Bronchial epithelial cell (primary cell): Measurements from ENCODE around the gene JARID2. TPM values are rescaled to one million over a fixed set of nuclear protein-coding genes. Genes with fewer than 3 reads are reported as not detected.
"Not testable (repeated sequence)": the region's sequence is repeated elsewhere in the genome, so short reads cannot be mapped to it uniquely, and the experiment has no call there.

ENCODE experiments used
- DNase-seq: peaks from one replicate; pipeline ENCODE4 v3.0.0-alpha.2; 2010; ENCODE audit warnings: low read depth
- FAIRE-seq: peaks from 2 replicates; lab custom pipeline; 2011; peaks lifted over from hg19 to GRCh38; lab: Jason Lieb, UNC
- H3K27me3 ChIP-seq: 2 replicates; pipeline ENCODE4 v1.5.1; 2011; ENCODE audit warnings: low read length; ENCODE audit not compliant: control insufficient read depth, insufficient read depth
- H3K36me3 ChIP-seq: 2 replicates; pipeline ENCODE4 v1.5.1; 2011; ENCODE audit warnings: low read length; ENCODE audit not compliant: control insufficient read depth, insufficient read depth
- H3K4me3 ChIP-seq: 2 replicates; pipeline ENCODE4 v1.5.1; 2011; ENCODE audit warnings: mild to moderate bottlenecking, low read depth, low read length, control low read depth
- total RNA-seq: library from RNA; depleted of rRNA; stranded (reverse); fragments of >200 nt; gene quantifications from 2 replicates; pipeline ENCODE4 v1.2.1, GENCODE V29; 2014
- TF ChIP-seq, protein P1 (sequence below): IDR thresholded peaks from 2 replicates; pipeline ENCODE4 v1.5.1; 2011; ENCODE audit warnings: mild to moderate bottlenecking, moderate library complexity, low read length, control low read depth, inconsistent platforms; ENCODE audit not compliant: insufficient read depth, severe bottlenecking

The JARID2 gene
- total RNA-seq, 1 donor from 2014 or later: 29.2 TPM

DNA sequence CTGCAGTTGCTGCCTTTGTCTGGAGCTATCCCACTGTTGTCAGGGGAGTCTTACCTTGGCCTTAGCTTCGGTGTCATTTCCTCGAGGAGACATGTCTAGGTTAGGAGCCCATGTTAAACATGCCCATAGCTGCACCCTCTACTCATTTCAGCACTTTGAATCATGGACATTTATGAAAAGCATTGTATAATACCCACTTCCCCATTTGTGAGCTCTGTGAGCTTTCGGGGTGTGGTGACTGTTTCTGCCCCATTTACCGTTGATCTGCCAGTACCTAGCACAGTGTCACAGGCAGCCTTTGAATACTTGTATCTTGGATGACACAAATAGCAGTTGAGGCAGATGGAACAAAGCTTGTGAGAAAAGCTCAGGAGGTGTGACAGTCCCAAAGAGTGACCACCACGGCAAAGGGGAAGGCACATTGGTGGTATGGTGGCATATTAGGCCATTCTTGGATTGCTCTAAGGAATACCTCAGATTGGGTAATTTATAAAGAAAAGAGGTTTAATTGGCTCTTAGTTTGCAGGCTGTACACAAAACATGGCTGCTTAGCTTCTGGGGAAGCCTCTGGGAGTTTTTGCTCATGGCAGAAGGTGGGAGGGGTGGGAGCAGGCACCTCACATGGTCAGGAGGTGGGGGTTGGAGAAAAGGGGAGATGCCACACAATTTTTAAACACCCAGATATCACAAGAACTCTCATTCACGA is 42.0 kb downstream of the JARID2 start:
- no peak for FAIRE-seq
- TF ChIP-seq, protein P1, sequence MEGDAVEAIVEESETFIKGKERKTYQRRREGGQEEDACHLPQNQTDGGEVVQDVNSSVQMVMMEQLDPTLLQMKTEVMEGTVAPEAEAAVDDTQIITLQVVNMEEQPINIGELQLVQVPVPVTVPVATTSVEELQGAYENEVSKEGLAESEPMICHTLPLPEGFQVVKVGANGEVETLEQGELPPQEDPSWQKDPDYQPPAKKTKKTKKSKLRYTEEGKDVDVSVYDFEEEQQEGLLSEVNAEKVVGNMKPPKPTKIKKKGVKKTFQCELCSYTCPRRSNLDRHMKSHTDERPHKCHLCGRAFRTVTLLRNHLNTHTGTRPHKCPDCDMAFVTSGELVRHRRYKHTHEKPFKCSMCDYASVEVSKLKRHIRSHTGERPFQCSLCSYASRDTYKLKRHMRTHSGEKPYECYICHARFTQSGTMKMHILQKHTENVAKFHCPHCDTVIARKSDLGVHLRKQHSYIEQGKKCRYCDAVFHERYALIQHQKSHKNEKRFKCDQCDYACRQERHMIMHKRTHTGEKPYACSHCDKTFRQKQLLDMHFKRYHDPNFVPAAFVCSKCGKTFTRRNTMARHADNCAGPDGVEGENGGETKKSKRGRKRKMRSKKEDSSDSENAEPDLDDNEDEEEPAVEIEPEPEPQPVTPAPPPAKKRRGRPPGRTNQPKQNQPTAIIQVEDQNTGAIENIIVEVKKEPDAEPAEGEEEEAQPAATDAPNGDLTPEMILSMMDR: no peak
- no peaks in the 10 kb centered on the region for H3K27me3 ChIP-seq

DNA sequence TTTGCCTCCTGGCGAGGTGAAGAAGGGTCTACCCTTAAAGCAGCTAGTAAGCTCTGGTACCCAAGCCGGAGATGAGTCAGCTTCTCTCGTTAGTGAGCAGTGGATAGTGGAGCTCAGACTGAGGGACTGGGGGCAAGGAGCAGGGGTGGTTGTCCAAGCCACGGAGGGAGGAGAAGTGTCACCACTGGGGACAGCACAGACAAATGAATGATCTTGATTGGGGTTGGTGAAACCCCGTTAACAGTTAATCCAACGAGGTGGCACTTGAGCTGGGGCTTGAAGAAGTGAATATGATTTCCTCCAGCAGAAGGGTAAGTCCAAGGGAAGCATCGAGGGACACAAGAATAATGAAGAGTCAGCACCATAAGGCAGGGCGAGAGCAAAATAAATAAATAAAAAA is 43.0 kb downstream of the JARID2 start:
- no peaks in the 10 kb centered on the region for H3K36me3 ChIP-seq
- H3K27me3 ChIP-seq: no peaks in the 10 kb centered on the region
- DNase-seq (no peak), FAIRE-seq (no peak)
- TF ChIP-seq, protein P1: no peak
- no peak overlapping the region for H3K4me3 ChIP-seq

More for the DNA sequence above, 42.0 kb downstream of the JARID2 start:
- no peak for DNase-seq
- no peaks in the 10 kb centered on the region for H3K36me3 ChIP-seq
- no peak overlapping the region for H3K4me3 ChIP-seq

DNA sequence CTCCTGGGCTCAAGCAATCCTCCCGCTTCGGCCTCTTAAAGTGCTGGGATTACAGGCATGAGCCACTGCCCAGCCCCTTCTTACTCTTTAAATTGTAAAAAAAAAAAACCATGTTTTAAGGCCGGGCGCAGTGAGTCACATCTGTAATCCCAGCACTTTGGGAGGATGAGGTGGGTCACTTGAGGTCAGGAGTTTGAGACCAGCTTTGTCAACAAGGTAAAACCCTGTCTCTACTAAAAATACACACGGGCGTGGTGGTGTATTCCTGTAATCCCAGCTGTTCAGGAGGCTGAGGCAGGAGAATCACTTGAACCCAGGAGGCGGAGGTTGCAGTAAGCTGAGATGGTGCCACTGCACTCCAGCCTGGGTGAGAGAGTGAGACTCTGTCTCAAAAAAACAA is 43.6 kb downstream of the JARID2 start:
- peak; percentile 27 for DNase-seq
- not testable (repeated sequence) for FAIRE-seq, H3K36me3 ChIP-seq, H3K4me3 ChIP-seq, H3K27me3 ChIP-seq

DNA sequence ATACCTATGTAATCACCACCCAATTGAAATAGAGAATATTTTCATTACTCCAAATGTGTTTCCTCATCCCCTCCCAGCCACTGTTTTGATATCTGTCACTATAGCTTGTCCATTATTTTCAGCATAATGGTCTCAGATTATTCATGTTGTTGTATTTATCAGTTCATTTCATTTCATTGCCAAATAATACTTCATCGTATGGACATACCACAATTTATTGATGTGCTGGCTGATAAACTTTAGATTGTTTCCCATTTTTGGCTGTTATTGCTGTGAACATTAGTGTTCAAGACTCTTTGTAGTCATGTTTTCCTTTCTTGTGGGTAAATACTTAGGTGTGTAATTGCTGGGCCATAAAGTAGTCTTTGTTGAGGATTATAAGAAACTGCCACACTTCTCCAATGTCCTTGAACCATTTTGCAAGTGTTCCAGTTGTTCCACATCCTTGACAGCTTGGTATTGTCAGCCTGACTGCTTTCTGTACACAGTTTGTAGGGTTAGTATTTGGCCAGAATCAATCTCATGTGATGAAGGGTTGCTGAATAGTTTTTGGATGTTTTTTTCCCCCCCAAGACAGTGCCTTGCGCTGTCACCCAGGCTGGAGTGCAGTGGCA is 44.3 kb downstream of the JARID2 start:
- Histone ChIP-seq H3K36me3 (no peaks in the 10 kb centered on the region), H3K27me3 (no peaks in the 10 kb centered on the region), H3K4me3 (no peak overlapping the region)
- DNase-seq (no peak), FAIRE-seq (no peak)
- TF ChIP-seq, protein P1: no peak

DNA sequence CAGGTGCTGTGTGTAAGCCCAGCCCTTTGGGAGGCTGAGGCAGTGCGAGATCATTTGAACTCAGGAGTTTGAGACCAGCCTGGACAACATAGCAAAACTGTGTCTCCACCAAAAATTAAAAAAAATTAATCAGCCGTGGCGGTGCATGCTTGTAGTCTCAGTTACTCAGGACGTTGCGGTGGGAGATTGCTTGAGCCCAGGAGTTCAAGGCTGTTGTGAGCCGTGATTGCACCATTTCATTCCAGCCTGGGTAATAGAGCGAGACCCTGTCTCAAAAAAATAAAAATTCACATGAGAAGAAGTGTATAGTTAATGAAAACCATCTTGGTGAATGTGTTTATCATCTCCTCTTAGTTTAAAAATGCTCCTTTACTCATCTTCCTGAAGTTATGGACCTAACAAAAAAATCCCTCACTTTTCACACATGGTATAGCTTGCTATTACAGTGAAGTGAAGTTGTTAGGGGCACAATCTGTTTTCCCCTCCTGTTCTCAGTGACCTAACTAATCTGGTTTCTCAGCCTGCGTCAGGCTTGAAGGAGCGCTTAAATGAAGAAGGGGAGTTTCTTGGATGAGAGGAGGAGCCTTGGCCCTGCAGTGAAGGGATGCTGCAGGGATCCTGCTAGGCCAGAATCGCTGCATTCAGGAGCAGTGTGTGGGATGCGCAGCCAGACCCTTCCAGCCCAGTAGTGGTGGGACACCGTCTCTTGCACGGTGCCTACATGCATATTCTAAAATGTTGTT is 45.3 kb downstream of the JARID2 start:
- FAIRE-seq: no peak

More for the DNA sequence above, 45.3 kb downstream of the JARID2 start:
- Histone ChIP-seq H3K27me3 (no peaks in the 10 kb centered on the region), H3K36me3 (no peaks in the 10 kb centered on the region), H3K4me3 (no peak overlapping the region)
- DNase-seq: no peak
- TF ChIP-seq, protein P1: no peak
